Endodermal cell (in vitro differentiated cells): Measurements from ENCODE around the gene FUT8. TPM values are rescaled to one million over a fixed set of nuclear protein-coding genes. Genes with fewer than 3 reads are reported as not detected.

Experiments used
- DNase-seq: peaks from one replicate; pipeline ENCODE4 v3.0.0-alpha.2; 2017
- H3K27ac ChIP-seq: 2 replicates; pipeline ENCODE4 v1.5.1; 2013; ENCODE audit warnings: mild to moderate bottlenecking, low read depth, low read length, moderate library complexity
- H3K27me3 ChIP-seq: 2 replicates; pipeline ENCODE4 v1.6.1; 2013; ENCODE audit warnings: mild to moderate bottlenecking, low read length, moderate library complexity; ENCODE audit not compliant: insufficient read depth, control insufficient read depth, poor library complexity, severe bottlenecking
- H3K36me3 ChIP-seq: 2 replicates; pipeline ENCODE4 v1.7.0; 2013; ENCODE audit warnings: mild to moderate bottlenecking, low read length, moderate library complexity; ENCODE audit not compliant: control insufficient read depth, insufficient read depth
- H3K4me1 ChIP-seq: one replicate; pipeline ENCODE4 v1.7.0; 2013; ENCODE audit warnings: low read length; ENCODE audit not compliant: control insufficient read depth, insufficient read depth
- H3K4me3 ChIP-seq: 2 replicates; pipeline ENCODE4 v1.5.1; 2013; ENCODE audit warnings: mild to moderate bottlenecking, low read length, moderate library complexity
- H3K9ac ChIP-seq: 2 replicates; pipeline ENCODE4 v1.6.1; 2013; ENCODE audit warnings: mild to moderate bottlenecking, low read length, moderate library complexity; ENCODE audit not compliant: poor library complexity, severe bottlenecking; ENCODE audit errors: extremely low read depth
- H3K9me3 ChIP-seq: 2 replicates; pipeline ENCODE4 v1.6.1; 2013; ENCODE audit warnings: mild to moderate bottlenecking, low read length, moderate library complexity; ENCODE audit not compliant: control insufficient read depth
- H3K27ac Mint-ChIP-seq: 2 replicates; pipeline ENCODE4 v1.8.0; 2020; ENCODE audit warnings: mixed read lengths
- H3K27me3 Mint-ChIP-seq: 2 replicates; pipeline ENCODE4 v1.8.0; 2021; ENCODE audit warnings: mild to moderate bottlenecking, mixed read lengths; ENCODE audit not compliant: insufficient read depth
- H3K36me3 Mint-ChIP-seq: 2 replicates; pipeline ENCODE4 v1.8.0; 2020; ENCODE audit warnings: low read depth, mixed read lengths
- H3K4me1 Mint-ChIP-seq: 2 replicates; pipeline ENCODE4 v1.8.0; 2020; ENCODE audit warnings: mixed read lengths
- H3K4me3 Mint-ChIP-seq: 2 replicates; pipeline ENCODE4 v1.8.0; 2020; ENCODE audit warnings: mild to moderate bottlenecking, moderate library complexity, mixed read lengths
- H3K9me3 Mint-ChIP-seq: 2 replicates; pipeline ENCODE4 v1.8.0; 2020; ENCODE audit warnings: mild to moderate bottlenecking, mixed read lengths
- WGBS, 2 experiments: methylation state at CpG; one replicate each; pipeline versions ENCODE4 v1.1.5 to v1.1.7; 2013; ENCODE audit warnings: missing lambda C conversion rate in 2 of 2, mixed read lengths in 1 of 2; ENCODE audit not compliant: insufficient coverage in 1 of 2, insufficient read length in 1 of 2; 5-methylcytosine and 5-hydroxymethylcytosine counted together
- total RNA-seq, 2 donors: library from RNA; stranded (reverse); fragmentation: NEBNext Ultra II Directional in 1 of 2; extraction: Animal tissue kit (Norgen Biotek cat#: 25700) in 1 of 2; gene quantifications; 2 replicates in 1 of 2; 3 replicates in 1 of 2; pipeline ENCODE4 v1.2.1, GENCODE V29; 2021
- TF ChIP-seq, protein P1 (sequence below): fragments of 200-600 bp; sonication (generic); conservative IDR thresholded peaks from 2 replicates; pipeline ENCODE4 v1.5.0; 2021; ENCODE audit warnings: antibody characterized with exemption, mild to moderate bottlenecking

FUT8 gene
- total RNA-seq, 2 donors from 2014 or later, result 63.9 to 76.9 TPM

DNA sequence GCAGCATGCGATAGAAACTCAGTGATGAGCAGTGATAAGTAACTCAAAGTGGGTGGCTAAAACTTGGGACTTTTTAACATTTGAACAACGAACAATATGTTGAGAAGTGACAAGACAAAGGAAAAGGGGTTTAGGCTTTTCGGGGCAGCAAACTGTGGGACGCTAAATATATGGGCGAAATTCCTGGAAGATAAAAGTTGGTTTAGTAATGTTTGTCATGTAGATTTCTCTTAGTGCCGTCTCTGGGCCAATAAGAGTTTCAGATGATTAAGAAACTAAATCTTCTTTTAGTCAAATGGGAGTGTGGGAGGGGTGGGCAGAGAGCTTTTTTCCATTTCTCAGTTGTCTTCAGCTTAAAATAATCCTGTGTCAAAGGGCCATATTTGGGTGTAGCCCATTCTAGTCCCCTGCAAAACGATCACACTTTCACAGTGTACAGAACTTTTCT, 41.7 kb upstream of the FUT8 start:
- no peaks in the 10 kb centered on the region for H3K36me3 ChIP-seq
- no peaks in the 10 kb centered on the region for H3K27me3 ChIP-seq
- 61 to 67% methylated on average over 5 to 7 of the region's 7 CpGs for WGBS, 2 experiments
- H3K27ac Mint-ChIP-seq, result no peak overlapping the region
- H3K4me3 Mint-ChIP-seq, result no peak overlapping the region
- H3K27ac ChIP-seq, result no peak overlapping the region
- no peaks in the 10 kb centered on the region for H3K4me1 ChIP-seq
- H3K9me3 Mint-ChIP-seq, result peaks cover 3% of the 10 kb centered on the region
- peaks cover 15% of the 10 kb centered on the region for H3K4me1 Mint-ChIP-seq
- H3K27me3 Mint-ChIP-seq, result no peaks in the 10 kb centered on the region
- no peak overlapping the region for H3K9ac ChIP-seq
- TF ChIP-seq, protein P1, sequence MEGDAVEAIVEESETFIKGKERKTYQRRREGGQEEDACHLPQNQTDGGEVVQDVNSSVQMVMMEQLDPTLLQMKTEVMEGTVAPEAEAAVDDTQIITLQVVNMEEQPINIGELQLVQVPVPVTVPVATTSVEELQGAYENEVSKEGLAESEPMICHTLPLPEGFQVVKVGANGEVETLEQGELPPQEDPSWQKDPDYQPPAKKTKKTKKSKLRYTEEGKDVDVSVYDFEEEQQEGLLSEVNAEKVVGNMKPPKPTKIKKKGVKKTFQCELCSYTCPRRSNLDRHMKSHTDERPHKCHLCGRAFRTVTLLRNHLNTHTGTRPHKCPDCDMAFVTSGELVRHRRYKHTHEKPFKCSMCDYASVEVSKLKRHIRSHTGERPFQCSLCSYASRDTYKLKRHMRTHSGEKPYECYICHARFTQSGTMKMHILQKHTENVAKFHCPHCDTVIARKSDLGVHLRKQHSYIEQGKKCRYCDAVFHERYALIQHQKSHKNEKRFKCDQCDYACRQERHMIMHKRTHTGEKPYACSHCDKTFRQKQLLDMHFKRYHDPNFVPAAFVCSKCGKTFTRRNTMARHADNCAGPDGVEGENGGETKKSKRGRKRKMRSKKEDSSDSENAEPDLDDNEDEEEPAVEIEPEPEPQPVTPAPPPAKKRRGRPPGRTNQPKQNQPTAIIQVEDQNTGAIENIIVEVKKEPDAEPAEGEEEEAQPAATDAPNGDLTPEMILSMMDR, result no peak
- no peak overlapping the region for H3K4me3 ChIP-seq
- no peak for DNase-seq
- peaks cover 8% of the 10 kb centered on the region for H3K9me3 ChIP-seq
- H3K36me3 Mint-ChIP-seq, result no peaks in the 10 kb centered on the region

DNA sequence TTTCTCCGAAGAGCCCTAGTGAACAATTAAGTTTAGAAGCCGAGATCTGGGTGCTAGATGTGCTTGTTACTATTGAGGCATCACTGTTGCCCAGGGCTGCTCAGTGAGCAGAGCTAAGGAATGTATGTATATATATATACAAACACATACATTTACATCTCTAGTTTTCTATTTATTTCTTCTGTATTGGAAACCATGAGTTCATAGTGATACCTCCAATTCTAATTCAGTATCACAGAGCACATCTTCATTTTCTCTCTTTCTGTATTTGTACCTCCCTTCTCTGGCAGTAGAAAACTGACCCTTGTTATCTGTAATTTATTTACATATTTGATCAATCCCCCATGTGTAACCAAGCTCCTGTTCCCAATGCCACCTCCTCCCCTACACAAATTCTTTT, 40.7 kb upstream of the FUT8 start:
- H3K4me3 ChIP-seq, result no peak overlapping the region
- Mint-ChIP-seq H3K27ac (no peak overlapping the region), H3K27me3 (no peaks in the 10 kb centered on the region), H3K4me1 (peaks cover 15% of the 10 kb centered on the region), H3K36me3 (no peaks in the 10 kb centered on the region), H3K9me3 (peaks cover 3% of the 10 kb centered on the region), H3K4me3 (no peak overlapping the region)
- no peak overlapping the region for H3K27ac ChIP-seq
- H3K27me3 ChIP-seq, result no peaks in the 10 kb centered on the region
- H3K4me1 ChIP-seq, result no peaks in the 10 kb centered on the region
- no peaks in the 10 kb centered on the region for H3K36me3 ChIP-seq
- no peak overlapping the region for H3K9ac ChIP-seq
- H3K9me3 ChIP-seq, result peaks cover 8% of the 10 kb centered on the region
- no peak for DNase-seq
- TF ChIP-seq, protein P1, result no peak
- WGBS, 2 experiments, result 100% methylated on average over 2 of the region's 2 CpGs; no CpG with 5 or more reads in 1 of the 2 experiments

DNA sequence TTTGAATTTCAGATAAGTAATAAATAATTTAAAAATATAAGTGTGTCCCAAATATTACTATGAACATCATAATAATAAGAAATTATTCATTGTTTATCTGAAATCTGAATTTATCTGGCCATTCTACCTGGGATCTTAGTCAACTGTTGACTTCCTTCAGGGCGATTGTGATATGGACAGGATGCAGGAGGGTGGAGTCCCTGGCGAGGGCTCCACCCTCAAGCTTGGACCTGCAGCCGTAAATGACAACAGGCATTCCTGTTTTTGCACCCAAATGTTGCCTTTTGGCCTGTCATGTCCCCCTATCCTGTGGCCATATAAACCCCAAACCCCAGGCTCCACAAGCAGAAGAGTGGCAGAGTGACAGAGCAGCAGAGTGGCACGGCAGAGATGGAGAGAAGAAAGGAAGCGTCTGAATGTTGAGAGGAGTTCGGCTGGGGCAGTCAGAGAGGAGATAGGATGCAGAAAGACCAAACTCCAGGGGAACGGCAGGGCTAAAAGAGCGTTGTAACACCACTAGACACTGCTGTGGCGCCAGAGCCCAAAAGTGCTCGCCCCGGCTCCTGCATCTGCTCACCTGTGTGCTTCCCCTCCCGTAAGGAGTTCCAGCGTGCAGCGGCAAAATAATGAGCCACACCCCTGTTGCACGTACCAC, 39.4 kb upstream of the FUT8 start:
- H3K27ac Mint-ChIP-seq, result no peak overlapping the region
- 89 to 93% methylated on average over 13 to 15 of the region's 15 CpGs for WGBS, 2 experiments
- H3K4me3 Mint-ChIP-seq, result no peak overlapping the region
- H3K27me3 ChIP-seq, result no peaks in the 10 kb centered on the region
- no peaks in the 10 kb centered on the region for H3K36me3 ChIP-seq
- peaks cover 12% of the 10 kb centered on the region for H3K4me1 Mint-ChIP-seq
- no peak overlapping the region for H3K9ac ChIP-seq
- TF ChIP-seq, protein P1, result no peak
- no peaks in the 10 kb centered on the region for H3K9me3 Mint-ChIP-seq
- H3K36me3 Mint-ChIP-seq, result no peaks in the 10 kb centered on the region
- no peak overlapping the region for H3K4me3 ChIP-seq
- peaks cover 8% of the 10 kb centered on the region for H3K9me3 ChIP-seq
- H3K27me3 Mint-ChIP-seq, result no peaks in the 10 kb centered on the region
- DNase-seq, result peak; percentile 42
- no peaks in the 10 kb centered on the region for H3K4me1 ChIP-seq
- no peak overlapping the region for H3K27ac ChIP-seq
